Peyer's patch (tissue), 4 donors: ENCODE measurements around the gene TBX1.

Experiments
- CTCF ChIP-seq, 6 experiments: fragments of 450-650 bp in 4 of 6; fragments of 200-600 bp in 2 of 6; sonication (generic) in 1 of 6; IDR thresholded peaks; one replicate each; pipeline ENCODE4 v1.5.1; 2017 to 2019; ENCODE audit warnings: antibody characterized with exemption in 6 of 6, mild to moderate bottlenecking in 3 of 6, moderate library complexity in 1 of 6
- POLR2A ChIP-seq, 2 donors: fragments of 450-650 bp; IDR thresholded peaks; one replicate each; pipeline ENCODE4 v1.5.1; 2017; ENCODE audit warnings: antibody characterized with exemption in 2 of 2, mild to moderate bottlenecking in 2 of 2, moderate library complexity in 2 of 2

- TF ChIP-seq CTCF (IDR thresholded peaks at IDR 0.05) (no peak), POLR2A (IDR thresholded peaks at IDR 0.05) (no peak)
These were observed 25.7 kb upstream of the TBX1 start for GRCh38 chr22:19734837-19735382.
